Ishikawa (cell line): ENCODE measurements around the gene TTC9.

Experiments used
- CEBPB ChIP-seq: IDR thresholded peaks from 2 replicates; pipeline ENCODE4 v1.6.1; 2012
- CREB1 ChIP-seq: IDR thresholded peaks from 2 replicates; pipeline ENCODE4 v1.6.1; 2012; ENCODE audit warnings: low read depth
- EGR1 ChIP-seq: IDR thresholded peaks from 2 replicates; pipeline ENCODE4 v1.6.1; 2012
- EP300 ChIP-seq: IDR thresholded peaks from 2 replicates; pipeline ENCODE4 v1.6.1; 2012; ENCODE audit warnings: borderline replicate concordance
- FOXM1 ChIP-seq: IDR thresholded peaks from 2 replicates; pipeline ENCODE4 v1.6.1; 2012; ENCODE audit warnings: low read depth, borderline replicate concordance
- NFIC ChIP-seq: IDR thresholded peaks from 2 replicates; pipeline ENCODE4 v1.6.1; 2012
- RAD21 ChIP-seq: IDR thresholded peaks from 2 replicates; pipeline ENCODE4 v1.6.1; 2012; ENCODE audit warnings: low read depth
- REST ChIP-seq: IDR thresholded peaks from 2 replicates; pipeline ENCODE4 v1.6.1; 2012; ENCODE audit warnings: low read depth, mild to moderate bottlenecking
- TAF1 ChIP-seq: IDR thresholded peaks from 2 replicates; pipeline ENCODE4 v1.6.1; 2012; ENCODE audit warnings: low read depth, mild to moderate bottlenecking
- TCF12 ChIP-seq: IDR thresholded peaks from 2 replicates; pipeline ENCODE4 v1.6.1; 2012; ENCODE audit warnings: low read depth
- TEAD4 ChIP-seq: IDR thresholded peaks from 2 replicates; pipeline ENCODE4 v1.6.1; 2012
- USF1 ChIP-seq: IDR thresholded peaks from 2 replicates; pipeline ENCODE4 v1.6.1; 2012
- YY1 ChIP-seq: IDR thresholded peaks from 2 replicates; pipeline ENCODE4 v1.6.1; 2012; ENCODE audit warnings: low read depth
- ZBTB7A ChIP-seq: IDR thresholded peaks from 2 replicates; pipeline ENCODE4 v1.6.1; 2012; ENCODE audit warnings: low read depth
- TF ChIP-seq, protein P1 (sequence below): IDR thresholded peaks from 2 replicates; pipeline ENCODE4 v1.6.1; 2012

TTC9 gene

DNA sequence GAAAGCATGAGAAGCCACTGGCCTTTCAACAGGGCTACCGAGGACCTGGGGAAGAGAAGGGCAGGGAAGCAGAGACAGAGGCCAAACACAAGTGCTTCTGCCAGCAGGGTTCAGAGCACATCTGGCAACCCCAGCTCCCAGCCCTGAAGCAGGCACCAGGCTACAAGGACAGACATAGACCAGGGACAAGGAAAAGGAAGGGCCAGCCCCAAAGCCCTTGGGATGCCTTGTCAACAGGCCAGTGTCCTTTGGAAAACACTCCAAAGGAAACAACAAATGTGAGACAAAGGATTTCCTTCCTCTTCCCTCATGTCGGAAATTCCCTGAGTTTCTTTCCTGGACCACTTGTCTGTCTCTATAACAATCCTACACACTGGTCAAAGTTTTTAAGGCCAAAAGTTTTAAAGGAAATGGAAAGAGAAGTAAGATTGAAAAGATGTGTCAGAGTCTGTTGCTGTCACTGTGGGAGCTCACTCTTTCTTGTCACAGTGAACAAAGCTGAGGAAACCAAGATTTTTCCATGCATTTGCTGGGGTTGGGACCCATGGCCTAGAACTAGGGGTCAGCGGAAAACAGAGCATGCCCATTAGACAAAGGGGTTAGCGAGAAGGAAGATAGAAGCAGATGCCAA, 59.4 kb downstream of the TTC9 start:
- TF ChIP-seq CEBPB (no peak), TAF1 (no peak), RAD21 (no peak), ZBTB7A (no peak), TCF12 (no peak), NFIC (no peak), YY1 (no peak), FOXM1 (no peak), EGR1 (no peak), TEAD4 (no peak), USF1 (no peak), REST (no peak), EP300 (no peak), CREB1 (no peak)
- TF ChIP-seq, protein P1, sequence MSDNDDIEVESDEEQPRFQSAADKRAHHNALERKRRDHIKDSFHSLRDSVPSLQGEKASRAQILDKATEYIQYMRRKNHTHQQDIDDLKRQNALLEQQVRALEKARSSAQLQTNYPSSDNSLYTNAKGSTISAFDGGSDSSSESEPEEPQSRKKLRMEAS = no peak

DNA sequence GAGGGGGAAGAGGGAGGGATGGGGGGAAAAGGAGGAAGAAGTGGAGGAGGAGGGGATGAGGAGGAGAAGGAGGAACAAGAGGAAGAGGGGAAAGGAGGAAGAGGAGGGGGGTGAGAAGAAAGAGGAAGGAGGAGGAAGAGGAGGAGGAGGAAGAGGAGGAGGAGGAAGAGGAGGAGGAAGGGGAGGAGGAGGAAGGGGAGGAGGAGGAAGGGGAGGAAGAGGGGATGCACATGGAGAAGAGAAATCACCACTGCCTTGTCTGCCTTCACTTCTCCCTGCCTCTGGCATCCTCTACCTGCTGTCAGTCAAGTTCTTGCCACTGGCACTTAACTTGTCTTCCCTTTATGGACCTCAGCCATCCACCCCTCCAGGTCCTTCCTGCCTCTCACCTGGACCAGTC, 59.9 kb downstream of the TTC9 start:
- TF ChIP-seq REST = no peak
- TF ChIP-seq TAF1 = no peak
- no peak for TF ChIP-seq TCF12
- TF ChIP-seq NFIC = no peak
- no peak for TF ChIP-seq TEAD4
- TF ChIP-seq, protein P1 = no peak
- no peak for TF ChIP-seq CREB1
- TF ChIP-seq USF1 = no peak
- no peak for TF ChIP-seq EP300
- TF ChIP-seq ZBTB7A = no peak
- TF ChIP-seq RAD21 = no peak
- TF ChIP-seq FOXM1 = no peak
- TF ChIP-seq EGR1 = no peak
- TF ChIP-seq YY1 = no peak
- TF ChIP-seq CEBPB = no peak

DNA sequence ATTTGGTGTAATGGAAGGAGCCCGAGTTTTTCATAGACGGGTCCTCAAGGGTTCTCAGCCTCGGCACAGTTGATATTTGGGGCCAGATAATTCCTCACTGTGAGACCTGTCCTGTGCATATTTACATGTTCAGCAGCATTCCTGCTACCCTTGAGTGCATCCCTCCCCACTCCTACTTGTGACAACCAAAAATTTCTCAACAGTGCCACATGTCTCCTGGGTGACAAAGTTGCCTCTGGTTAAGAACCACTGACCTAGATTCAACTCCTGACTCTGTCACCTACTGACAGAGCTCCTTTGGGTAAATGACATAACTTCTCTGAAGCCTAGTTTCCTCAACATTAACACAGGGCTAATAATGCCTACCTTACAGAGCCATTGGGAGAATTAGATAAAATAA, 60.4 kb downstream of the TTC9 start:
- TF ChIP-seq CEBPB = no peak
- no peak for TF ChIP-seq TAF1
- TF ChIP-seq, protein P1 = no peak
- TF ChIP-seq EGR1 = no peak
- TF ChIP-seq YY1 = no peak
- no peak for TF ChIP-seq REST
- TF ChIP-seq USF1 = no peak
- no peak for TF ChIP-seq EP300
- no peak for TF ChIP-seq ZBTB7A
- no peak for TF ChIP-seq TEAD4
- TF ChIP-seq CREB1 = no peak
- TF ChIP-seq NFIC = no peak
- TF ChIP-seq TCF12 = no peak
- no peak for TF ChIP-seq FOXM1
- TF ChIP-seq RAD21 = no peak

DNA sequence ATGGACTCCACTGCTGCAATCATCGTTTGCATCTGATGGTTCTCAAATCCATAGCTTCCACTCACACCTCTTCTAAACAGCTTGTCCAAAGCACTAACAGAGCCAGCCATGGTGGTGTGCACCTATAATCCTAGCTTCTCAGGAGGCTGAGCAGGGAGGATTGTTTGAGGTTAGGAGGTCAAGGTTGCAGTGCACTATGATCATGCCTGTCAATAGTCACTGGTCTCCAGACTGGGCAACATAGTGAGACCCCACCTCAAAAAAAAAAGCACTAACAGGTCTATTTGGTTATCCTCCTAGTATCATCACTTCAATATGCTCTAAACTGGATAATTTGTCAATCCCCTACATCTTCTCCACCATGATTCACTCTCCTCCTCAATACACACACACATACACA, 63.2 kb downstream of the TTC9 start:
- TF ChIP-seq TAF1 = no peak
- no peak for TF ChIP-seq YY1
- TF ChIP-seq, protein P1 = no peak
- TF ChIP-seq EP300 = no peak
- TF ChIP-seq TEAD4 = no peak
- TF ChIP-seq CEBPB = no peak
- TF ChIP-seq TCF12 = no peak
- TF ChIP-seq USF1 = no peak
- no peak for TF ChIP-seq REST
- no peak for TF ChIP-seq CREB1
- TF ChIP-seq RAD21 = no peak
- TF ChIP-seq FOXM1 = no peak
- TF ChIP-seq NFIC = no peak
- TF ChIP-seq EGR1 = no peak
- TF ChIP-seq ZBTB7A = no peak
